Parathyroid adenoma (tissue), 2 donors: ENCODE results near the gene USF2.

Experiments
- H2AFZ ChIP-seq: fragments of 300-600 bp; sonication (generic); one replicate; pipeline ENCODE4 v1.7.0; 2017; ENCODE audit warnings: antibody characterized with exemption, mild to moderate bottlenecking
- H3K27ac ChIP-seq: fragments of 300-600 bp; sonication (generic); one replicate; pipeline ENCODE4 v1.7.0; 2017
- H3K27me3 ChIP-seq: fragments of 300-600 bp; sonication (generic); one replicate; pipeline ENCODE4 v1.7.0; 2017; ENCODE audit warnings: low read length; ENCODE audit not compliant: control insufficient read depth, insufficient read depth
- H3K36me3 ChIP-seq: fragments of 300-600 bp; sonication (generic); one replicate; pipeline ENCODE4 v1.7.0; 2017; ENCODE audit warnings: low read length; ENCODE audit not compliant: control insufficient read depth, insufficient read depth
- H3K4me1 ChIP-seq: fragments of 300-600 bp; sonication (generic); one replicate; pipeline ENCODE4 v1.7.0; 2017; ENCODE audit warnings: control low read depth
- H3K4me2 ChIP-seq: fragments of 300-600 bp; sonication (generic); one replicate; pipeline ENCODE4 v1.7.0; 2017; ENCODE audit warnings: low read length
- H3K4me3 ChIP-seq: fragments of 300-600 bp; sonication (generic); one replicate; pipeline ENCODE4 v1.7.0; 2017; ENCODE audit warnings: low read depth, low read length
- H3K79me2 ChIP-seq: fragments of 300-600 bp; sonication (generic); one replicate; pipeline ENCODE4 v1.7.0; 2017; ENCODE audit warnings: control low read depth
- H3K9ac ChIP-seq: fragments of 300-600 bp; sonication (generic); one replicate; pipeline ENCODE4 v1.7.0; 2017; ENCODE audit warnings: mild to moderate bottlenecking
- H3K9me3 ChIP-seq: fragments of 300-600 bp; sonication (generic); one replicate; pipeline ENCODE4 v1.7.0; 2017; ENCODE audit warnings: low read length; ENCODE audit not compliant: control insufficient read depth
- TF ChIP-seq, protein P1 (sequence below): fragments of 300-600 bp; sonication (generic); IDR thresholded peaks from one replicate; pipeline ENCODE4 v1.7.0; 2017; ENCODE audit warnings: antibody characterized with exemption, mild to moderate bottlenecking
- donor health status: primary hyperparathyroidism.

Gene USF2

GRCh38 chr19:35278578-35279284 is 10.0 kb downstream of the USF2 start:
- TF ChIP-seq, protein P1, sequence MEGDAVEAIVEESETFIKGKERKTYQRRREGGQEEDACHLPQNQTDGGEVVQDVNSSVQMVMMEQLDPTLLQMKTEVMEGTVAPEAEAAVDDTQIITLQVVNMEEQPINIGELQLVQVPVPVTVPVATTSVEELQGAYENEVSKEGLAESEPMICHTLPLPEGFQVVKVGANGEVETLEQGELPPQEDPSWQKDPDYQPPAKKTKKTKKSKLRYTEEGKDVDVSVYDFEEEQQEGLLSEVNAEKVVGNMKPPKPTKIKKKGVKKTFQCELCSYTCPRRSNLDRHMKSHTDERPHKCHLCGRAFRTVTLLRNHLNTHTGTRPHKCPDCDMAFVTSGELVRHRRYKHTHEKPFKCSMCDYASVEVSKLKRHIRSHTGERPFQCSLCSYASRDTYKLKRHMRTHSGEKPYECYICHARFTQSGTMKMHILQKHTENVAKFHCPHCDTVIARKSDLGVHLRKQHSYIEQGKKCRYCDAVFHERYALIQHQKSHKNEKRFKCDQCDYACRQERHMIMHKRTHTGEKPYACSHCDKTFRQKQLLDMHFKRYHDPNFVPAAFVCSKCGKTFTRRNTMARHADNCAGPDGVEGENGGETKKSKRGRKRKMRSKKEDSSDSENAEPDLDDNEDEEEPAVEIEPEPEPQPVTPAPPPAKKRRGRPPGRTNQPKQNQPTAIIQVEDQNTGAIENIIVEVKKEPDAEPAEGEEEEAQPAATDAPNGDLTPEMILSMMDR: no peak
- Histone ChIP-seq H3K27me3 (no peaks in the 10 kb centered on the region), H3K9ac (no peak overlapping the region), H3K27ac (no peak overlapping the region), H3K9me3 (no peaks in the 10 kb centered on the region), H3K4me3 (no peak overlapping the region), H3K36me3 (no peaks in the 10 kb centered on the region), H3K79me2 (no peaks in the 10 kb centered on the region), H3K4me2 (no peak overlapping the region), H3K4me1 (no peaks in the 10 kb centered on the region), H2AFZ (no peak overlapping the region)

DNA sequence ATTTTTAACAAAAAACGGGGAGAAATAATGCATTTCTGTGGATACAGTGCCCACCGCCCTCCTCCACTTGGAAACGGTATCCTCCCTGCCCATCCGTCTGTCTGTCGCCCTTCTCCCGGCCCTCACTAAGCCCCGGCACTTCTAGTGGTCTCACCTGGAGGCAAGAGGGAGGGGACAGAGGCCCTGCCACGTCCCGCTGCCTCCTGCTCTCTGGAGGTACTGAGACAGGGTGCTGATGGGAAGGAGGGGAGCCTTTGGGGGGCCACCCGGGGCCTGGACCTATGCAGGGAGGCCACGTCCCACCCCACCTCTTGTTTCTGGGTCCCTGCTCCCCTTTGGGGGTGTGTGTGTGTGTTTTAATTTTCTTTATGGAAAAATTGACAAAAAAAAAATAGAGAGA is 10.6 kb downstream of the USF2 start:
- TF ChIP-seq, protein P1: no peak
- no peak overlapping the region for H3K9ac ChIP-seq
- no peak overlapping the region for H3K27ac ChIP-seq
- no peak overlapping the region for H2AFZ ChIP-seq
- H3K4me3 ChIP-seq: no peak overlapping the region
- no peaks in the 10 kb centered on the region for H3K36me3 ChIP-seq
- H3K4me2 ChIP-seq: no peak overlapping the region
- H3K9me3 ChIP-seq: no peaks in the 10 kb centered on the region
- H3K27me3 ChIP-seq: no peaks in the 10 kb centered on the region
- H3K79me2 ChIP-seq: no peaks in the 10 kb centered on the region
- no peaks in the 10 kb centered on the region for H3K4me1 ChIP-seq

DNA sequence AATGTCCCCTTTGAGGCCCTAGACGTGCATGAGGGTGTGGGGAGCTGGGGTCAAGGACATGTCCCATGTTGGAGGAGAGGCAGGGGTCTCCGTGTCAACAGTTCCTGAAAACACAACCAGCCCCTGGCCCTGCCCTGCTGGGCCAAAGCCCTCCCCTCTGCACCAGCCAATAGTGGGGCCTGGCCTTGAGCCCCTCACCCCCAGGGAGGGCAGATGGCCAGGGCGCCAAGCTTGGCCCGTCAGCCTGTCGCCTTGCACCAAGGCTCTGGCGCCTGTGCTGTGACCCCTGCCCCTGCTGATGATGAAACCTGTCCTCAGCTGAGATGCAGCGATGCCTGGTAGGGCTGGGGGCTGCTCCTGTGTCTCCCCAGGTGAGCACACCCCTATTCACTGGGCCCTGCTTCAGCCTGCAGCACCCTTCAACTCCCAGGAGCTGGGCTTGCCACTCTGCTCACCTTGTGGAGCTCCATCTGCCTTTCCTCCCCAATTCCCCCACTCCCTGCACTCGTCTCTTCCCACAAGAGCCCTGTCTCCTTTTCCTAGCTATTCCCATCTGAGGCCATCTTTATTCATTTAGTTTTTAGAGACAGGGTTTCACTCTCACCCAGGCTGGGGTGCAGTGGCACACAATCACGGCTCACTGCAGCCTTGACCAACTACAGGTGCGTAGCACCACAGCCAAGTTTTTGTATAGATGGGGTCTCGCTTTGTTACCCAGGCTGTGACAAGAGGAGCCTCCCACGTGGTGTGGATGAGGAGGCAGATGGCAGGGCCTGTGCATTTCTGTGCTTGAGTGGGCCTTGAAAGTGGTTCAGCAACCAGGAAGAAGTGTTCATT is 11.4 kb downstream of the USF2 start:
- TF ChIP-seq, protein P1: no peak
- Histone ChIP-seq H3K4me3 (no peak overlapping the region), H3K9ac (no peak overlapping the region), H3K79me2 (no peaks in the 10 kb centered on the region), H3K27ac (no peak overlapping the region), H3K27me3 (no peaks in the 10 kb centered on the region), H3K9me3 (no peaks in the 10 kb centered on the region), H3K4me2 (no peak overlapping the region), H2AFZ (no peak overlapping the region), H3K4me1 (no peaks in the 10 kb centered on the region), H3K36me3 (no peaks in the 10 kb centered on the region)

- no peak overlapping the region for H3K4me2 ChIP-seq
- H3K36me3 ChIP-seq: no peaks in the 10 kb centered on the region
- TF ChIP-seq, protein P1: no peak
- H3K4me1 ChIP-seq: no peaks in the 10 kb centered on the region
- no peaks in the 10 kb centered on the region for H3K27me3 ChIP-seq
- no peaks in the 10 kb centered on the region for H3K79me2 ChIP-seq
- H3K4me3 ChIP-seq: no peak overlapping the region
- no peak overlapping the region for H2AFZ ChIP-seq
- H3K9ac ChIP-seq: no peak overlapping the region
- H3K27ac ChIP-seq: no peak overlapping the region
- no peaks in the 10 kb centered on the region for H3K9me3 ChIP-seq
Observed at GRCh38 chr19:35281303-35281702, 12.5 kb downstream of the USF2 start.
